ENCODE results near the gene OLR1. TPM values are rescaled to one million over a fixed set of nuclear protein-coding genes. Genes with fewer than 3 reads are reported as not detected.

OLR1 gene
- total and polyA plus RNA-seq, 2 donors (not counting 3 experiments of a cell fraction or from before 2014, with no cell fraction given) = not detected

DNA sequence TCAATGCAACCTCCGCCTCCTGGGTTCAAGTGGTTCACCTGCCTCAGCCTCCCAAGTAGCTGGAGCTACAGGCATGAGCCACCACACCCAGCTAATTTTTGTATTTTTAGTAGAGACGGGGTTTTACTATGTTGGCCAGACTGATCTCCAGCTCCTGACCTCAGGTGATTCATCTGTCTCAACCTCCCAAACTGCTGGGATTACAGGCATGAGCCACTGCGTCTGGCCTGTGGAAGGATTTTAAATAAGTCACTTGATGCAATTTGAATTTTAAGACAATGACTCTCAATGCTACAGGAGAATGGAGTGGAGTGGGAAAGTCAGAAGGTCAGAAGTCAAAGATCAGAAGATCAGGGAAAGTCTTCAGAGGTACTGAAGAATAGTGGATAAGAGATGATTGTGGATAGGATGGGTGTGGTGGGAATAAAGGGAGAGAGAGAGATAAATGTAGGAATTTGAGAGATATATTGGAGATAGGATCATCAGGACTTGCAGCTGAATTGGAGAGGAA lies 22.3 kb upstream of the OLR1 start:
- ChIA-PET CTCF (interaction anchor here (1.3 to 2.8 kb wide), 3 partner anchors 11 to 443 kb away, joined by 3 to 13 read pairs (median 9); no protein-coding TSS in a partner anchor), POLR2A (no interaction called here)
- Histone ChIP-seq H3K9ac (replicated peaks; ENCODE audit: extremely low read depth, insufficient read depth, low read length) (no peak overlapping the region), H3K9me1 (replicated peaks; ENCODE audit: control insufficient read depth, extremely low read depth, insufficient read depth, low read length) (no peaks in the 10 kb centered on the region), H3K36me3 (ENCODE audit: control insufficient read depth in 2 of 2, extremely low read depth in 1 of 2, insufficient read depth in 2 of 2, low read length in 2 of 2) (no peaks in the 10 kb centered on the region), H4K20me1 (replicated peaks; ENCODE audit: control insufficient read depth, extremely low read depth, insufficient read depth, low read length) (no peaks in the 10 kb centered on the region), H3K4me2 (ENCODE audit: insufficient read depth, low read length) (no peak overlapping the region), H3K4me1 (ENCODE audit: control insufficient read depth, extremely low read depth, insufficient read depth, low read length) (no peaks in the 10 kb centered on the region), H3K27ac (ENCODE audit: insufficient read depth, low read depth, low read length) (no peak overlapping the region), H3K79me2 (ENCODE audit: control insufficient read depth, insufficient read depth, low read length) (no peaks in the 10 kb centered on the region), H3K4me3 (replicated peaks in 1 of 3; ENCODE audit: insufficient read depth in 1 of 3, low read depth in 1 of 3, low read length in 3 of 3) (no peak overlapping the region), H3K27me3 (ENCODE audit: control insufficient read depth in 2 of 2, insufficient read depth in 2 of 2, low read length in 2 of 2) (peaks cover 0 to 3% of the 10 kb centered on the region in 2 experiments), H2AFZ (ENCODE audit: low read depth, low read length) (no peak overlapping the region), H3K9me3 (replicated peaks; ENCODE audit: control insufficient read depth, insufficient read depth, low read length) (no peaks in the 10 kb centered on the region)
- intact Hi-C loops (cut with micrococcal nuclease) = no loop called here
- TF ChIP-seq, protein P1, sequence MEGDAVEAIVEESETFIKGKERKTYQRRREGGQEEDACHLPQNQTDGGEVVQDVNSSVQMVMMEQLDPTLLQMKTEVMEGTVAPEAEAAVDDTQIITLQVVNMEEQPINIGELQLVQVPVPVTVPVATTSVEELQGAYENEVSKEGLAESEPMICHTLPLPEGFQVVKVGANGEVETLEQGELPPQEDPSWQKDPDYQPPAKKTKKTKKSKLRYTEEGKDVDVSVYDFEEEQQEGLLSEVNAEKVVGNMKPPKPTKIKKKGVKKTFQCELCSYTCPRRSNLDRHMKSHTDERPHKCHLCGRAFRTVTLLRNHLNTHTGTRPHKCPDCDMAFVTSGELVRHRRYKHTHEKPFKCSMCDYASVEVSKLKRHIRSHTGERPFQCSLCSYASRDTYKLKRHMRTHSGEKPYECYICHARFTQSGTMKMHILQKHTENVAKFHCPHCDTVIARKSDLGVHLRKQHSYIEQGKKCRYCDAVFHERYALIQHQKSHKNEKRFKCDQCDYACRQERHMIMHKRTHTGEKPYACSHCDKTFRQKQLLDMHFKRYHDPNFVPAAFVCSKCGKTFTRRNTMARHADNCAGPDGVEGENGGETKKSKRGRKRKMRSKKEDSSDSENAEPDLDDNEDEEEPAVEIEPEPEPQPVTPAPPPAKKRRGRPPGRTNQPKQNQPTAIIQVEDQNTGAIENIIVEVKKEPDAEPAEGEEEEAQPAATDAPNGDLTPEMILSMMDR (IDR thresholded peaks at IDR 0.05; ENCODE audit: extremely low read depth in 1 of 2, insufficient read depth in 1 of 2, low read depth in 1 of 2, low read length in 2 of 2) = no peak
- TF ChIP-seq JUN (IDR thresholded peaks at IDR 0.05; ENCODE audit: borderline replicate concordance, insufficient read depth, insufficient read length, low read depth) = no peak
- no peak for TF ChIP-seq EZH2 (IDR thresholded peaks at IDR 0.05; ENCODE audit: borderline replicate concordance, low read depth, low read length, severe bottlenecking)
- TF ChIP-seq GATA2 (IDR thresholded peaks at IDR 0.05; ENCODE audit: insufficient read depth, insufficient read length, low read depth, low read length) = no peak
- TF ChIP-seq POLR2A (IDR thresholded peaks at IDR 0.05; ENCODE audit: low read depth, low read length) = no peak
- no peak for TF ChIP-seq POLR2AphosphoS5 (IDR thresholded peaks at IDR 0.05; ENCODE audit: insufficient read depth, low read depth, low read length)
- TF ChIP-seq FOS (IDR thresholded peaks at IDR 0.05; ENCODE audit: borderline replicate concordance, insufficient read depth, low read length) = no peak
- TF ChIP-seq, protein P2, sequence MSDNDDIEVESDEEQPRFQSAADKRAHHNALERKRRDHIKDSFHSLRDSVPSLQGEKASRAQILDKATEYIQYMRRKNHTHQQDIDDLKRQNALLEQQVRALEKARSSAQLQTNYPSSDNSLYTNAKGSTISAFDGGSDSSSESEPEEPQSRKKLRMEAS (IDR thresholded peaks at IDR 0.05; ENCODE audit: insufficient read depth, insufficient read length) = no peak
- TF ChIP-seq MYC (IDR thresholded peaks at IDR 0.05; ENCODE audit: low read depth, low read length) = no peak
- dilution Hi-C loops (cut with MboI; ENCODE audit: extremely low pct_ligation_motif_present, low sequenced_read_pairs) = no loop called here
- FAIRE-seq (no peak), DNase-seq (ENCODE audit: low read depth, low spot score) (no peak)
- BruUV-seq (replicated peaks) = no TSS peak

Measured in endothelial cell of umbilical vein (primary cell).